Vagina (tissue), 2 donors: Measurements from ENCODE around the gene ACAN. TPM values are rescaled to one million over a fixed set of nuclear protein-coding genes. Genes with fewer than 3 reads are reported as not detected.
"Not testable (repeated sequence)": the region's sequence is repeated elsewhere in the genome, so short reads cannot be mapped to it uniquely, and the experiment has no call there.

Source experiments
- DNase-seq, 2 donors: peaks; one replicate each; pipeline ENCODE4 v3.0.0-alpha.2; 2017; ENCODE audit errors: extremely low spot score in 2 of 2
- H3K27ac ChIP-seq: fragments of 200-600 bp; sonication (generic); one replicate; pipeline ENCODE4 v1.5.1; 2019
- H3K27me3 ChIP-seq: fragments of 200-600 bp; sonication (generic); one replicate; pipeline ENCODE4 v1.5.1; 2019
- H3K36me3 ChIP-seq, 2 donors: fragments of 200-600 bp; sonication (generic); one replicate each; pipeline ENCODE4 v1.5.1; 2017 to 2019
- H3K4me1 ChIP-seq: fragments of 200-600 bp; sonication (generic); one replicate; pipeline ENCODE4 v1.5.1; 2019
- H3K4me3 ChIP-seq, 2 donors: fragments of 200-600 bp; sonication (generic); 1 replicate in 1 of 2; 2 replicates in 1 of 2; pipeline ENCODE4 v1.5.1; 2016 to 2019
- H3K9me3 ChIP-seq: fragments of 200-600 bp; sonication (generic); one replicate; pipeline ENCODE4 v1.5.1; 2019
- CTCF ChIP-seq, 3 experiments: fragments of 450-650 bp in 2 of 3; fragments of 200-600 bp in 1 of 3; sonication (generic) in 1 of 3; IDR thresholded peaks; one replicate each; pipeline ENCODE4 v1.5.1; 2017 to 2019; ENCODE audit warnings: antibody characterized with exemption in 3 of 3, mild to moderate bottlenecking in 2 of 3, moderate library complexity in 2 of 3
- POLR2A ChIP-seq, 2 donors: fragments of 450-650 bp; IDR thresholded peaks; one replicate each; pipeline ENCODE4 v1.6.1; 2017; ENCODE audit warnings: antibody characterized with exemption in 2 of 2, mild to moderate bottlenecking in 2 of 2, moderate library complexity in 2 of 2
- POLR2AphosphoS5 ChIP-seq, 2 donors: sonication (generic); formaldehyde crosslinking; IDR thresholded peaks; one replicate each; pipeline ENCODE4 v1.9.0; 2017; ENCODE audit warnings: antibody characterized with exemption in 2 of 2, mild to moderate bottlenecking in 2 of 2, low read depth in 1 of 2; ENCODE audit not compliant: insufficient read depth in 1 of 2
- intact Hi-C: fragments of 100-400 bp; cut with DNase I; formaldehyde crosslinking; loops from one replicate; pipeline ENCODE4 v1.15.1; 2023
- total RNA-seq: library from RNA; depleted of rRNA; stranded (reverse); fragments of >200 nt; gene quantifications from one replicate; pipeline ENCODE4 v1.2.3, GENCODE V29; 2016

The ACAN gene
- total RNA-seq, 1 donor from 2014 or later, result 2.0 TPM

- no peak overlapping the region for H3K27ac ChIP-seq
- peaks cover 6% of the 10 kb centered on the region for H3K4me1 ChIP-seq
- no peak for TF ChIP-seq CTCF (IDR thresholded peaks at IDR 0.05)
- no peak for TF ChIP-seq POLR2A (IDR thresholded peaks at IDR 0.05)
- no peak for TF ChIP-seq POLR2AphosphoS5 (IDR thresholded peaks at IDR 0.05; ENCODE audit: insufficient read depth in 1 of 2, low read depth in 1 of 2)
- no peak for DNase-seq
- intact Hi-C loops, result no loop called here
- no peaks in the 10 kb centered on the region for H3K36me3 ChIP-seq
- no peak overlapping the region for H3K4me3 ChIP-seq
- H3K27me3 ChIP-seq, result no peaks in the 10 kb centered on the region
- H3K9me3 ChIP-seq, result no peaks in the 10 kb centered on the region
These were observed 117.1 kb downstream of the ACAN start for GRCh38 chr15:88920186-88920891.

GRCh38 chr15:88920892-88921435 is 117.7 kb downstream of the ACAN start:
- intact Hi-C loops, H3K27me3 ChIP-seq, DNase-seq, H3K36me3 ChIP-seq, H3K4me3 ChIP-seq, H3K9me3 ChIP-seq, H3K4me1 ChIP-seq, H3K27ac ChIP-seq: not testable (repeated sequence)

Other genes with a start within 250 kb of the ACAN start
- 18.4 TPM for gene AEN, start 182.1 kb upstream of the ACAN start, total RNA-seq
- 15.7 TPM for gene ISG20, start 164.4 kb upstream of the ACAN start, total RNA-seq
- gene HAPLN3, start 92.1 kb downstream of the ACAN start, total RNA-seq, result 16.9 TPM
- 513 TPM for gene MFGE8, start 109.9 kb downstream of the ACAN start, total RNA-seq